H1 (cell line): ENCODE results near the gene VGLL4. TPM values are rescaled to one million over a fixed set of nuclear protein-coding genes. Genes with fewer than 3 reads are reported as not detected.

ENCODE experiments used
- CTCF ChIA-PET: fragments of 300-600 bp; sonication (Branson Sonifier 250); formaldehyde crosslinking; loops from one replicate; lab custom pipeline; 2021; ENCODE audit not compliant: partially characterized antibody; lab: Charles Lee
- POLR2A ChIA-PET: fragments of 300-600 bp; sonication (Branson Sonifier 250); formaldehyde crosslinking; loops from one replicate; lab custom pipeline; 2021; ENCODE audit warnings: inconsistent platforms; ENCODE audit not compliant: partially characterized antibody; lab: Charles Lee
- DNase-seq, 2 experiments: peaks; one replicate each; pipeline versions ENCODE4 v3.0.0 to v3.0.0-alpha.2; 2010 to 2022; ENCODE audit warnings: low spot score in 2 of 2, low read depth in 1 of 2, mixed read lengths in 1 of 2
- FAIRE-seq: peaks from 2 replicates; lab custom pipeline; 2011; peaks lifted over from hg19 to GRCh38; lab: Jason Lieb, UNC
- H2AFZ ChIP-seq: 2 replicates; pipeline ENCODE4 v1.8.1; 2012; ENCODE audit warnings: low read length, inconsistent platforms
- H2AK5ac ChIP-seq: 2 replicates; pipeline ENCODE4 v1.6.1; 2013; ENCODE audit warnings: low read depth, low read length
- H2BK120ac ChIP-seq: replicated peaks from 2 replicates; pipeline ENCODE3; 2013; ENCODE audit warnings: low read depth, low read length, inconsistent platforms
- H2BK12ac ChIP-seq: 2 replicates; pipeline ENCODE4 v1.6.1; 2013; ENCODE audit warnings: low read depth, low read length
- H2BK15ac ChIP-seq: 2 replicates; pipeline ENCODE4 v1.6.1; 2013; ENCODE audit warnings: low read length
- H2BK20ac ChIP-seq: 2 replicates; pipeline ENCODE4 v1.6.1; 2013; ENCODE audit warnings: low read length
- H2BK5ac ChIP-seq: 2 replicates; pipeline ENCODE4 v1.6.1; 2013; ENCODE audit warnings: low read depth, low read length
- H3K14ac ChIP-seq: 2 replicates; pipeline ENCODE4 v1.6.1; 2013; ENCODE audit warnings: inconsistent platforms; ENCODE audit not compliant: insufficient read length
- H3K18ac ChIP-seq: 2 replicates; pipeline ENCODE4 v1.6.1; 2013; ENCODE audit warnings: low read length; ENCODE audit errors: extremely low read depth
- H3K23ac ChIP-seq: 2 replicates; pipeline ENCODE4 v1.6.1; 2013; ENCODE audit warnings: inconsistent platforms; ENCODE audit not compliant: insufficient read length
- H3K23me2 ChIP-seq: 2 replicates; pipeline ENCODE4 v1.6.1; 2013; ENCODE audit warnings: low read depth, low read length
- H3K27ac ChIP-seq: 2 replicates; pipeline ENCODE4 v1.6.1; 2011; ENCODE audit warnings: low read depth, low read length, inconsistent platforms
- H3K27me3 ChIP-seq, 4 experiments: replicated peaks in 1 of 4; 1 replicate in 1 of 4; 2 replicates in 3 of 4; pipeline versions ENCODE4 v1.6.1 to v1.8.1; 2011 to 2013; ENCODE audit warnings: low read length in 3 of 4, mild to moderate bottlenecking in 3 of 4, inconsistent platforms in 2 of 4, mixed read lengths in 2 of 4, moderate library complexity in 1 of 4; ENCODE audit not compliant: control insufficient read depth in 3 of 4, insufficient read depth in 3 of 4; ENCODE audit errors: extremely low read depth in 1 of 4
- H3K36me3 ChIP-seq, 4 experiments: 2 replicates each; pipeline versions ENCODE4 v1.6.1 to v1.8.1; 2011 to 2013; ENCODE audit warnings: mild to moderate bottlenecking in 4 of 4, low read length in 3 of 4, moderate library complexity in 2 of 4, control low read depth in 1 of 4, inconsistent platforms in 1 of 4; ENCODE audit not compliant: insufficient read depth in 4 of 4, control insufficient read depth in 2 of 4
- H3K4ac ChIP-seq: replicated peaks from 2 replicates; pipeline ENCODE3; 2013; ENCODE audit warnings: low read length, low read depth, mixed read lengths, inconsistent platforms; ENCODE audit not compliant: insufficient read length
- H3K4me1 ChIP-seq, 4 experiments: replicated peaks in 1 of 4; 1 replicate in 1 of 4; 2 replicates in 3 of 4; pipeline versions ENCODE4 v1.6.1 to v1.8.1; 2011 to 2013; ENCODE audit warnings: low read length in 3 of 4, inconsistent platforms in 2 of 4, mixed read lengths in 1 of 4; ENCODE audit not compliant: insufficient read depth in 4 of 4, control insufficient read depth in 3 of 4
- H3K4me2 ChIP-seq, 2 experiments: 2 replicates each; pipeline versions ENCODE4 v1.6.1 to v1.8.1; 2011 to 2013; ENCODE audit warnings: low read depth in 2 of 2, low read length in 2 of 2, control low read depth in 1 of 2, inconsistent platforms in 1 of 2, mild to moderate bottlenecking in 1 of 2; ENCODE audit not compliant: insufficient read depth in 1 of 2
- H3K4me3 ChIP-seq, 4 experiments: fragments of 200-600, 300-600 bp in 1 of 4; sonication (generic), shearing (Covaris generic), sonication (Bioruptor Twin) in 1 of 4; 2 replicates each; pipeline versions ENCODE4 v1.5.1 to v1.8.1; 2011 to 2016; ENCODE audit warnings: low read length in 4 of 4, low read depth in 3 of 4, control low read depth in 2 of 4, inconsistent platforms in 2 of 4, mild to moderate bottlenecking in 2 of 4, mixed read lengths in 1 of 4, moderate library complexity in 1 of 4; ENCODE audit not compliant: insufficient read depth in 2 of 4; ENCODE audit errors: extremely low read depth in 1 of 4
- H3K56ac ChIP-seq: replicated peaks from 2 replicates; pipeline ENCODE3; 2013; ENCODE audit warnings: low read depth, mild to moderate bottlenecking, mixed read lengths, low read length, inconsistent platforms; ENCODE audit not compliant: insufficient read length
- H3K79me1 ChIP-seq: 2 replicates; pipeline ENCODE4 v1.6.1; 2013; ENCODE audit warnings: low read depth, low read length, control low read depth
- H3K79me2 ChIP-seq, 2 experiments: 2 replicates each; pipeline versions ENCODE4 v1.6.1 to v1.8.1; 2012 to 2013; ENCODE audit warnings: low read length in 2 of 2, mild to moderate bottlenecking in 2 of 2, inconsistent platforms in 1 of 2; ENCODE audit not compliant: insufficient read depth in 2 of 2, control insufficient read depth in 1 of 2
- H3K9ac ChIP-seq, 4 experiments: replicated peaks in 1 of 4; 1 replicate in 1 of 4; 2 replicates in 3 of 4; pipeline versions ENCODE4 v1.6.1 to v1.8.1; 2011 to 2013; ENCODE audit warnings: low read depth in 3 of 4, low read length in 3 of 4, control low read depth in 2 of 4, mild to moderate bottlenecking in 2 of 4, moderate library complexity in 2 of 4, inconsistent platforms in 1 of 4; ENCODE audit errors: extremely low read depth in 1 of 4
- H3K9me3 ChIP-seq, 2 experiments: 2 replicates each; pipeline versions ENCODE4 v1.6.1 to v1.8.1; 2012 to 2013; ENCODE audit warnings: mild to moderate bottlenecking in 2 of 2, moderate library complexity in 2 of 2, control low read depth in 1 of 2, inconsistent platforms in 1 of 2, low read depth in 1 of 2, low read length in 1 of 2, mixed read lengths in 1 of 2; ENCODE audit not compliant: insufficient read depth in 2 of 2
- H4K20me1 ChIP-seq, 2 experiments: replicated peaks in 1 of 2; 2 replicates each; pipeline versions ENCODE3 to v1.8.1; 2011 to 2013; ENCODE audit warnings: inconsistent platforms in 2 of 2, low read length in 2 of 2, mild to moderate bottlenecking in 1 of 2; ENCODE audit not compliant: insufficient read depth in 2 of 2, control insufficient read depth in 1 of 2
- H4K5ac ChIP-seq: 2 replicates; pipeline ENCODE4 v1.6.1; 2013; ENCODE audit warnings: low read length, low read depth, mixed read lengths, inconsistent platforms; ENCODE audit not compliant: insufficient read length
- H4K8ac ChIP-seq: 2 replicates; pipeline ENCODE4 v1.8.0; 2013; ENCODE audit warnings: mild to moderate bottlenecking, moderate library complexity, low read length, inconsistent platforms; ENCODE audit not compliant: insufficient read depth; ENCODE audit errors: extremely low read depth
- H4K91ac ChIP-seq: replicated peaks from 2 replicates; pipeline ENCODE3; 2013; ENCODE audit warnings: low read length, mixed read lengths, inconsistent platforms; ENCODE audit not compliant: insufficient read length
- CBX8 ChIP-seq: fragments of 300-800, 300-1000 bp; sonication (generic); IDR thresholded peaks from 2 replicates; pipeline ENCODE4 v1.7.1; 2016; ENCODE audit warnings: low read depth, low read length, borderline replicate concordance
- CREB1 ChIP-seq: IDR thresholded peaks from 2 replicates; pipeline ENCODE4 v1.6.1; 2012; ENCODE audit warnings: inconsistent platforms
- HDAC6 ChIP-seq: IDR thresholded peaks from one replicate; pipeline ENCODE4 v1.7.1; 2012; ENCODE audit warnings: low read depth, mild to moderate bottlenecking, inconsistent platforms, low read length, moderate library complexity
- JUN ChIP-seq: IDR thresholded peaks from 2 replicates; pipeline ENCODE4 v1.6.1; 2011; ENCODE audit warnings: low read depth, mild to moderate bottlenecking, improper control_type of control experiment, low read length
- MAX ChIP-seq: IDR thresholded peaks from 2 replicates; pipeline ENCODE4 v1.6.1; 2012; ENCODE audit warnings: inconsistent platforms
- RXRA ChIP-seq: IDR thresholded peaks from 2 replicates; pipeline ENCODE4 v1.6.1; 2011; ENCODE audit warnings: low read depth, mild to moderate bottlenecking, low read length, moderate library complexity; ENCODE audit not compliant: insufficient read depth
- SP2 ChIP-seq: IDR thresholded peaks from 2 replicates; pipeline ENCODE4 v1.6.1; 2012; ENCODE audit warnings: mild to moderate bottlenecking, low read length, inconsistent platforms
- SP4 ChIP-seq: IDR thresholded peaks from 2 replicates; pipeline ENCODE4 v1.6.1; 2012; ENCODE audit warnings: low read length, inconsistent platforms
- TEAD4 ChIP-seq: IDR thresholded peaks from 2 replicates; pipeline ENCODE4 v1.6.1; 2012; ENCODE audit warnings: low read depth, low read length, inconsistent platforms, mixed read lengths
- ZNF274 ChIP-seq: IDR thresholded peaks from 2 replicates; pipeline ENCODE4 v1.7.0; 2012; ENCODE audit warnings: low read length, borderline replicate concordance; ENCODE audit errors: extremely low read depth
- WGBS, 2 experiments: shearing (Covaris generic) in 1 of 2; methylation state at CpG; one replicate each; pipeline versions ENCODE4 v1.1.6 to v1.1.7; 2013 to 2015; ENCODE audit warnings: low lambda C conversion rate in 2 of 2, mixed read lengths in 2 of 2, inconsistent platforms in 1 of 2, low coverage in 1 of 2, missing lambda C conversion rate in 1 of 2; ENCODE audit not compliant: insufficient replicate concordance in 2 of 2, insufficient coverage in 1 of 2, insufficient read length in 1 of 2; ENCODE audit errors: extremely low coverage in 1 of 2, missing lambda C conversion rate in 1 of 2; 5-methylcytosine and 5-hydroxymethylcytosine counted together
- polyA plus RNA-seq, 7 experiments: library from polyadenylated mRNA; depleted of rRNA in 3 of 7; stranded (reverse) in 5 of 7; unstranded in 2 of 7; fragments of >200 nt in 5 of 7; fragments of 200-250 nt in 2 of 7; gene quantifications; 1 replicate in 5 of 7; 2 replicates in 1 of 7; 4 replicates in 1 of 7; pipeline versions ENCODE4 v1.2.1 to v1.2.3, GENCODE V29; 2011 to 2013; ENCODE audit warnings: missing spikeins in 2 of 7, mixed read lengths in 2 of 7
- total RNA-seq: library from RNA; stranded (reverse); fragmentation: NEBNext Ultra II Directional; extraction: Animal tissue kit (Norgen Biotek cat#: 25700); gene quantifications from 2 replicates; pipeline ENCODE4 v1.2.1, GENCODE V29; 2021
- TF ChIP-seq, protein P1 (sequence below): IDR thresholded peaks from 2 replicates; pipeline ENCODE4 v1.6.1; 2011; ENCODE audit warnings: low read length, improper control_type of control experiment

Gene VGLL4
- total and polyA plus RNA-seq, 2 of the 8 experiments (the other 6 are each of a cell fraction or from before 2014, with no cell fraction given), result 45.1 to 50.0 TPM

- H3K56ac ChIP-seq, result no peak overlapping the region
- H3K4me2 ChIP-seq, result peak overlapping the region in 1 of 2 experiments; percentile 6; a peak in 2 of 4 replicates
- TF ChIP-seq SP2, result no peak
- TF ChIP-seq SP4, result no peak
- TF ChIP-seq, protein P1, sequence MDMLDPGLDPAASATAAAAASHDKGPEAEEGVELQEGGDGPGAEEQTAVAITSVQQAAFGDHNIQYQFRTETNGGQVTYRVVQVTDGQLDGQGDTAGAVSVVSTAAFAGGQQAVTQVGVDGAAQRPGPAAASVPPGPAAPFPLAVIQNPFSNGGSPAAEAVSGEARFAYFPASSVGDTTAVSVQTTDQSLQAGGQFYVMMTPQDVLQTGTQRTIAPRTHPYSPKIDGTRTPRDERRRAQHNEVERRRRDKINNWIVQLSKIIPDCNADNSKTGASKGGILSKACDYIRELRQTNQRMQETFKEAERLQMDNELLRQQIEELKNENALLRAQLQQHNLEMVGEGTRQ, result no peak
- TF ChIP-seq JUN, result no peak
- no peak for TF ChIP-seq RXRA
- no peak for TF ChIP-seq HDAC6
- no peak for TF ChIP-seq MAX
- TF ChIP-seq ZNF274, result no peak
- no peak for TF ChIP-seq CBX8
- TF ChIP-seq CREB1, result no peak
- no peak for TF ChIP-seq TEAD4
Observed at GRCh38 chr3:11592445-11593298, 51.0 kb downstream of the VGLL4 start.

More at GRCh38 chr3:11592445-11593298, 51.0 kb downstream of the VGLL4 start:
- peak overlapping the region; percentile 6; the same call in 1 of the 2 replicates for H2AK5ac ChIP-seq
- DNase-seq, result no peak
- no peak for FAIRE-seq
- no peak overlapping the region for H3K4me3 ChIP-seq
- H3K23ac ChIP-seq, result no peak overlapping the region
- H3K36me3 ChIP-seq, result peaks cover 0 to 2% (median 0%) of the 10 kb centered on the region in 4 experiments; a peak in 1 of 8 replicates
- no peak overlapping the region for H2BK5ac ChIP-seq
- no peak overlapping the region for H3K4ac ChIP-seq
- H2BK12ac ChIP-seq, result 0 out of 2 replicates have a peak overlapping the region, but pooled peaks have one; percentile 0
- peaks cover 31% of the 10 kb centered on the region for H3K79me1 ChIP-seq
- no peak overlapping the region for H2BK120ac ChIP-seq
- no peak overlapping the region for H4K5ac ChIP-seq
- H3K4me1 ChIP-seq, result peaks cover 25 to 46% (median 39%) of the 10 kb centered on the region in 4 experiments
- no peaks in the 10 kb centered on the region for H3K9me3 ChIP-seq
- H4K8ac ChIP-seq, result no peak overlapping the region
- H3K79me2 ChIP-seq, result peaks cover 17 to 81% of the 10 kb centered on the region in 2 experiments
- peaks cover 8 to 15% of the 10 kb centered on the region in 2 experiments for H4K20me1 ChIP-seq
- H3K9ac ChIP-seq, result no peak overlapping the region
- H2BK20ac ChIP-seq, result no peak overlapping the region; the same call in 1 of the 2 replicates
- no peak overlapping the region for H2BK15ac ChIP-seq
- H4K91ac ChIP-seq, result no peak overlapping the region
- H3K18ac ChIP-seq, result no peak overlapping the region
- H3K27me3 ChIP-seq, result no peaks in the 10 kb centered on the region
- no peak overlapping the region for H3K14ac ChIP-seq
- ChIA-PET CTCF (interaction anchor here (0.9 to 1.4 kb wide), 2 partner anchors 19 to 26 kb away, joined by 3 to 4 read pairs; no protein-coding TSS in a partner anchor), POLR2A (interaction anchor here (1.2 to 2.9 kb wide), 2 partner anchors 8 to 20 kb away, joined by 4 to 11 read pairs; no protein-coding TSS in a partner anchor)
- 82% methylated on average over 14 of the region's 14 CpGs; no CpG with 5 or more reads in 1 of the 2 experiments for WGBS, 2 experiments
- no peak overlapping the region for H3K27ac ChIP-seq
- H3K23me2 ChIP-seq, result no peaks in the 10 kb centered on the region
- H2AFZ ChIP-seq, result no peak overlapping the region
